ENCODE data around the gene SLCO2B1.
"Not testable (repeated sequence)": the region's sequence is repeated elsewhere in the genome, so short reads cannot be mapped to it uniquely, and the experiment has no call there.

SLCO2B1 gene, protein sequence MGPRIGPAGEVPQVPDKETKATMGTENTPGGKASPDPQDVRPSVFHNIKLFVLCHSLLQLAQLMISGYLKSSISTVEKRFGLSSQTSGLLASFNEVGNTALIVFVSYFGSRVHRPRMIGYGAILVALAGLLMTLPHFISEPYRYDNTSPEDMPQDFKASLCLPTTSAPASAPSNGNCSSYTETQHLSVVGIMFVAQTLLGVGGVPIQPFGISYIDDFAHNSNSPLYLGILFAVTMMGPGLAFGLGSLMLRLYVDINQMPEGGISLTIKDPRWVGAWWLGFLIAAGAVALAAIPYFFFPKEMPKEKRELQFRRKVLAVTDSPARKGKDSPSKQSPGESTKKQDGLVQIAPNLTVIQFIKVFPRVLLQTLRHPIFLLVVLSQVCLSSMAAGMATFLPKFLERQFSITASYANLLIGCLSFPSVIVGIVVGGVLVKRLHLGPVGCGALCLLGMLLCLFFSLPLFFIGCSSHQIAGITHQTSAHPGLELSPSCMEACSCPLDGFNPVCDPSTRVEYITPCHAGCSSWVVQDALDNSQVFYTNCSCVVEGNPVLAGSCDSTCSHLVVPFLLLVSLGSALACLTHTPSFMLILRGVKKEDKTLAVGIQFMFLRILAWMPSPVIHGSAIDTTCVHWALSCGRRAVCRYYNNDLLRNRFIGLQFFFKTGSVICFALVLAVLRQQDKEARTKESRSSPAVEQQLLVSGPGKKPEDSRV

DNA sequence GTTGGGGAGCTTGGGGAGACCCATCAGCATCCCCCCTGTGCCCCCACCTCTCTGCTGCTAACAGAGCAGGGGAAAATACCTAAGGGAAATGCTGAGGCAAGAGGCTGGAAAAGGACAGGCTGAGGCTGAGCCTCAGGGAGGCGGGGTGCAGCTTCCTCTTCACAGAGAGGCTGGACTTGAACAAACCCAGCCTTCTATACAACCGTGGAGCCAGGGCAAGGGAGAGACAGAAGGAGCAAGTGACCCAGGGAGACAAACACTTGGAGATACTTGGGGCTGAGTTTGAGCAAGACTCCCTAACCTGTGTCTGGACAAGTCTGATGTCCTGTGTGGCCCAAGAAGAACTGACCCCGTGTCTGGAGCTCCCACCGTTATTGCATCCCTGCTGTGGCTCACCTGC, at the start of gene SLCO2B1:
Gene SLCO2B1 (plus strand): TSS at position 229 of the 400 bp plus-strand sequence. CDS start 275 bp downstream, outside the sequence.
- DNase-seq, result no peak

DNA sequence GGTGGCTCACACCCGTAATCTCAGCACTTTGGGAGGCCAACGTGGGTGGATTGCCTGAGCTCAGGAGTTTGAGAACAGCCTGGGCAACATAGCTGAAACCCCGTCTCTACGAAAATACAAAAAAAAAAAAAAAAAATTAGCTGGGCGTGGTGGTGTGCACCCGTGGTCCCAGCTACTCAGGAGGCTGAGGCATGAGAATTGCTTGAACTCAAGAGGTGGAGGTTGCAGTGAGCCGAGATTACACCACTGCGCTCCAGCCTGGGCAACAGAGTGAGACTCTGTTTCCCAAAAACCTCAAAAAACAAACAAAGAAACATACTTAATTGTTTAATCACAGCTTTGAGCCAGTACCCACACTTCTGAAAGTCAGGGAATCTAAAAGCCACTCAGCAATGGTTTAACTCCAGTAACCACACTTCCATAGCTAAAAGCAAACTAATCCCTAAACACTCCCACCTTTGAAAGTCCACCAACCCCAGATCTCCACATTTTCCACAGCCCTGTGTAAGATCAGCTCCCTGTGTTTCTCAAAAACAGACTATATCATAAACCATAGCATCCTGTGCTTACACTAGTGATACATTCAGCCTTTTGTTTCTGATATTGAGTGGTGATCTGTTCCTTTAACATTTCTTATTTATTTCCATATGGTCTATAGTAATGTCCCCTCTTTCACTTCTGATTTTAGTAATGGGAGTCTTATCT, 49.3 kb upstream of the SLCO2B1 start:
- DNase-seq, result no peak

DNA sequence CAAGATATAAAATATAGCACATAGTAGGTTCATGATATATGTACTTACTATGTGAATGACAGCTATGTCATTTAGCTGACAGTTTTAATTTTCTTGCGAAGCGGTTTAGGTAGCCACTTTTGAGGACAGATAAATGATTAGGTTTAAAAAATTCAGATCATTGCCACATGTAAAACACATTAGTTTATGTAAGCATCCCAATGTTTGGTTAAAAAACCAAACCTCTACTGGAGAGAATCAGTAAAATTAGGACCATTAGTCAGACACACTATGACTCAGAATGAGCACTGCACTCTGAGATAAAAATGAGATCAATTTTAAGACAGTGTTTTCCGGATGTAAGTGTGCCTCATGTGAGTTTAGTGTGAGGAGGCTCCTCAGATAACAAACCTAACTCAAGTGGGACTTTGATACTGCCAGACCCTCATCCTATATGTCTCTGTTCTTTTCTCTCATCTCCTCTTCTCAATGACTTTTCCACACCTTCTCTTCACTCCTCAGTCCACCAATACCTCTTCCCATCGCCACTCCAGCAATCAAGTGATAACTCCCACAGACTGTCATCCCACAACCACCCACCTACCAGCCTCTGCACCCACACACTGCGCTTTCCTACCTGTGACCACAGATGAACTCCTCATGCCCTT, 47.4 kb upstream of the SLCO2B1 start:
- DNase-seq, result no peak

DNA sequence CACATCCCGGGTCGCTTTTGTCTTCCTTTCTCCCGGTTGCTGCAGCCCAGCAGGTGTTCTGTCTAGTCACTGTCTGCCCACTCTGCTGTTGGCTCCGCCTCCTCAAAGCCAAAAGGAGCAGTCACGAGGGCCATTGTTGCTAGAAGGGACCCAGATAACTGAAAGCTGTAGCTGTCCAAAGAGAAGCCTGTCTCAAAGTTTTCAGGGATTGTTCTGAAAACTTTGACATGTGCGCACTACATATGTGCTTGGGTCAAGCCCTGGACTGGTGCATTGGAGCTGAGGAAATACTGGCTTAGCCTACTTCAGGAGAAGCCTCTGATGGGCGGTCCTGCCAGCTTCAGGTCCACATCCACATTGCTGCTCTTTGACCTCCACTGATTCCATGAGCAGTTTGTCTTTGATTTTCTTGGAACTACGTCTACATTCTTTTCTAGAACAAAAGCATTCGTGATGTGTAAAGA, 45.4 kb upstream of the SLCO2B1 start:
- peak in 1 of 2 experiments; percentile 15 for DNase-seq

DNA sequence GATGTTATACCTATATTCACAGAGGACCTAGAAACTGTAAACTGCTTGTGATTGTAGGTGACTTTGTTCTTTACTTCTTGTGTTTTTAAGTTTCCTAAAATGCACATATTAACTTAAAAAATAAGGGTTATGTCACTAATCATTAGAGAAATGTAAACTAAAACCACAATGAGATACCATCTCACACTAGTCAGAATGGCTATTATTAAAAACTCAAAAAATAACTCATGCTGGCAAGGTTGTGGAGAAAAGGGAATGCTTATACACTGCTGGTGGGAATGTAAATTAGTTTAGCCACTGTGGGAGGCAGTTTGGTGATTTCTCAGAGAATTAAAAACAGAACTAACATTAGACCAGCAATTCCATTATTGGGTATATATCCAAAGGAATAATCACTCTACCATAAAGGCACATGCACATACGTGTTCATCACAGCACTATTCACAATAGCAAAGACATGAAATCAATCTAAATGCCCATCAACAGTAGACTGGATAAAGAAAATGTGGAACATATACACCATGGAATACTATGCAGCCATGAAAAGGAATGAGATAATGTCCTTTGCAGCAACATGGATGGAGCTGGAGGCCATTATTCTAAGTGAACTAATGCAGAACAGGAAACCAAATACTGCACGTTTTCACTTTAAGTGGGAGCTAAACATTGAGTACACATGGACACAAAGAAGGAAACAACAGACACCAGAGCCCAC, 44.8 kb upstream of the SLCO2B1 start:
- DNase-seq, result not testable (repeated sequence)

DNA sequence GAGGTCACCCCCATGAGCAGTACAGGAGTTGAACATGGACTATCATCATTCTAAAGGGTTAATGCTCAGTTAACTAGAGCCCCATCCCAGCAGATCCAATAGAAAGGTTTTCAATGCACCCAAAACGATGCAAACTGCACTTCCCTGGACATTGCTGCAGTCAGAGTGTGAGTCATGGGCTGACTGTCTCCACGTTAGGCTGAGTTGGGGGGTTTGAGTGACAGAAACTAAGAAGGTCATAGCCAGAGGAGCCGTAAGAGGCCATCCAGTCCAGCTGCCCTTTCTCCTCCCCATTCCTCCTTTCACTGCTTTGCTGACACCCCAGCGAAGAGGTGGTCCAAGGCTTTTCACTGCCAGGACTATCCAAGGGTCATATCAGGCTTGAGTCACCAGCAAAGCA, 43.7 kb upstream of the SLCO2B1 start:
- no peak for DNase-seq

DNA sequence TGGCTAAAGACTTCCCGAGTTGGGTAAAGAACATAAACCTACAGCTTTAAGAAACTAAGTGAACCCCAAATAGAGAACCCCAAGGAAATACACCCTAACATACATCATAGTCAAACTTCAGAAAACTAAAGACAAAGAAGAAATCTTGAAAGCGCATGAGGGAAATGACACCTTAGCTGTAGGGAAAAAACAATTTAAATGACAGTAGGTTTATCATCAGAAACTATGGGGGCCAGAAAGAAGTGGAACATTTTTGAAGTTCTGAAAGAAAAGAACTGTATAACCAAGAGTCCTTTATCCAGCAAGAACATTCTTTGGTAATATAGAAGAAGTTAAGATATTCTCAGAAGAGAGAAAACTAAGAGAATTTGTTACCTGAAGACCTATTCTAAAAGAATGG, 38.7 kb upstream of the SLCO2B1 start:
- no peak for DNase-seq

DNA sequence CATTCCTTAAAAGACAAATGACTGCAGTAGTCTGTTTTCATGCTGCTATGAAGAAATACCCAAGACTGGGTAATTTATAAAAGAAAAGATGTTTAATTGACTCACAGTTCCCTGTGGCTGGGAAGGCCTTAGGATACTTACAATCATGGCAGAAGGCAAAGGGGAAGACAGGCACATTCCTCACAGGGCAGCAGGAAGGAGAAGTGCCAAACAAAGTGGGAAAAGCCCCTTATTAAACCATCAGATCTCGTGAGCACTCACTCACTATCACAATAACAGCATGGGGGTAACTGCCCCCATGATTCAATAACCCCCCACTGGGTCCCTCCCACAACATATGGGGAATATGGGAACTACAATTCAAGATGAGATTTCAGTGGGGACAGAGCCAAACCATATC, 37.9 kb upstream of the SLCO2B1 start:
- no peak for DNase-seq

DNA sequence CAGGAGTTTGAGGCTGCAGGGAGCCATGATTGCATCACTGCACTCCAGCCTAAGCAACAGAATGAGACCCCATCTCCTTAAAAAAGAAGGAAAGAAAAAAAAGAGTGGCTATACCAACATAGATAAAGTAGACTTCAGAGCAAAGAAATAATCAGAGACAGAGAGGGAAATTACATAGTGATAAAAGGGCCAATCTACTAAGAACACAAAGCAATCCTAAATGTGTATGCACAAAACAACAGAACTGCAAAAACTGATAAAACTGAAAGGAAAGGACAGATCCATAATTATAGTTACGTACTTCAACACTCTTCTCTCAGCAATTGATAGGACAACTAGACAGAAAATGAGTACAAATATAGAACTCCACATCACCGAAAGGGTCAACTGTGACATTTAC, 36.4 kb upstream of the SLCO2B1 start:
- no peak for DNase-seq

DNA sequence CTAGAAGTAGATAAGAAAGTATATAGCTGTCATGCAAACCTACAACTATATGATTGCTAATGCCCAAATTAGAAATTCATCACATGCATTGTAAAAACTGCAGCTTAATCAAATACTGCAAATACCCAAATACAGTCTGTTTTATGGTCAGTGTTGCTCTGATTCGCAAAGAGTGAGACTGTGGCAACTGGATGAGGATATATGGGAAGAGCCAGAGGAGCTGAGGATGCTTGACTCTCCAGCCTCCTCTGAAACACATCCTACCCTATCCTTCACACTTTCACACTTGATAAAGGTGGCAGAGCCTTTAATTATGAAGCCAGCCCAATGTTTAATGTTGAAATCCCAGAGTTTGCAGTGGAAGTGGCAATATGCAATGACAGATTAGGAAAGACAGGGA, 32.3 kb upstream of the SLCO2B1 start:
- DNase-seq, result no peak

DNA sequence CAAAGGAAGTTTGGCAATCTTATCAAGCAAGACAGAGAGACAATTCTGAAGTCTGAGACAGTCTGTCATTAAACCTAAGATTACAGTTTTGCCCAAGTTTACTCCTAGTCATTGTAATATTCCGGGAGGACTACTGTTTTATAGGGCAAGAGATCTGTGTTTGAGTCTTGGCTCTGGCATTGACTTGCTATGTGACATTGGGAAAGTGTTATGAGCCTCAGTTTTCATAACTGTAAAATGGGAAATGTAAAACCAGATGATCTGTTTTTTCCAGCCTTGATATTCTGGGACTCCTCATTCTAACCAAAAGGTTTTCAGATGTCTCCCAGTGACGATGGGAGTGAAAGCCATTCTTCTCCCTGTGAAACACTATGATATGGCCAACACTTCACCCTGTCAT, 24.3 kb upstream of the SLCO2B1 start:
- DNase-seq, result no peak

DNA sequence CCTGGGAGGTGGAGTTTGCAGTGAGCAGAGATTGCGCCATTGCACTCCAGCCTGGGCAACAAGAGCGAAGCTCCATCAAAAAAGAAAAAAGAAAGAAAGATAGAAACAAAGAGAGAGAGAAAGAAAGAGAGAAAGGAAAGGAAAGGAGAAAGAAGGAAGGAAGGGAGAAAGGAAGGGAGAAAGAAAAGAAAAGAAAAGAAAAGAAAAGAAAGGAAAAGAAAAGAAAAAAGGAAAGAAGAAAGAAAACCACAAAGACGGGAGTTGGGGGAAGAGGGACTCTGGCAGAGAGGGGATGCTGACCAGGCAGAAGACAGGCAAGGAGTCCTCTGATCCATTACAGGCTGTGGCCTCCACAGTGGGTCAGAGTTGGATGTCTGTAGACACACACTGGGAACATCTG, 18.8 kb upstream of the SLCO2B1 start:
- no peak for DNase-seq

DNA sequence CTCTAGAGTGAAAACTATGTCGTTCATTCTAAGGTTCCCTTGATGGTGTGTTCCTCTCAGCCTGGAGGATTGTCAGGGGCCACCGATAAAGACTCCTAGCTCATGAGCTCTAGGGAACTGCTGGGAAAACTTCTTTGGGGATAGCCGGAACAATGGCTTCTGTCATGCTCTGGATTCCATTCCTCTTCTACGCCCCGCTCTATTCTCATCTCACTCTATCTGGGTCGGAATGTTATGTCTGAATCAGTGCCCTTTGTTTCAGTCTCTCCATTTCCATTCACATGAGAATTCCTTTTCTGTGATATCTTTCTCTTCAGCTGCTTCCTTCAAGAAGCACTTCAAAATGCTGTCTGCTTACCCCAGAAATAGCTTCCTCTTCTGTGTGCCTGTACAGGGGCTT, 16.9 kb upstream of the SLCO2B1 start:
- DNase-seq, result no peak

DNA sequence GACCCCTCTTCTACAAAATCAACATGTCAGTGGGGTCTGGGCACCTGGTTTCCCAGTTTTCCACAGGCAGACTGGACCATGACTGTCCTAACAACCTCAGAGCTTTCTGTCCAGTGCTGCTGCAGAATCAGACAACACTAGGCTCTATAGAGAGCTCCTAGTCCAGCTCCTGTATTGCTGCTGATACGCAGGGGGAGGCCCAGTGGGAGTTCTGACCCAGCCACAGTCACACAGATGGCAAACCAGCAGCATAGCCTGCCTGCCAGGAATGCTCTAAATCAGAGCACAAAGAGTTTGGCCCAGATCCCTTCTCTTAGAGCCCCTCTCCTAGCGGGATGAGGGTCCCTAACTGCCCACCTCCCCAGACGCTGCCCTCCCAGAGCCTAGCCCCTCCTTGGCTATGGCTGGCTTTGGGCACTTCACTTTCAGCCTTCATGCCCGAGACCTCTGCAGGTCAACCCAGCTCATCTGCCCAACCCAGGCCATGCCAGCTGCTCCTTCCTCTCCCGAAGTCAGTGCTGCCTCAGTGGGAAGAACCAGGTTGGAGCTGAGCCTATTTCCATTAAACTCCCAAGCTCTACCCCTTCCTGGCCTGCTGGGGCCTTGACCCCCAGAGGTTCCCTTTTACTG, 15.8 kb upstream of the SLCO2B1 start:
- no peak for DNase-seq

DNA sequence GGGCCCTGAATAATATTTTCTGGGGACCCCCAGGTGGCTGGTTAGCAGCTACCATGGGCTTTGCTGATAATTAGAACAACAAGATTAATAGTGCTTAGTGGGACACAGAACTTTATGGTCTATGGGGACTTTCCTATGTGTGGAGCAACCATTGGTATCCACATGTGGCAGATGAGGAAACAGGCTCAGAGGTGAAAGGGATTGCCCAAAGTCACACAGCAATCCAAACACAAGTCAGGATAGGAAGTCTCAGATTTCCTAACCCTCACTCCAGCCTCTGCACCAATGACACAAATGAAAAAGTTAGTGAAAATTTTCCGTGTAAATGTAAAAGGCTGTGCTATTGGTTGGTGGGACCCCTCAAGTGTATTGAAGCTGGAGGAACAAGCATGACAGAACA, 15.3 kb upstream of the SLCO2B1 start:
- no peak for DNase-seq

DNA sequence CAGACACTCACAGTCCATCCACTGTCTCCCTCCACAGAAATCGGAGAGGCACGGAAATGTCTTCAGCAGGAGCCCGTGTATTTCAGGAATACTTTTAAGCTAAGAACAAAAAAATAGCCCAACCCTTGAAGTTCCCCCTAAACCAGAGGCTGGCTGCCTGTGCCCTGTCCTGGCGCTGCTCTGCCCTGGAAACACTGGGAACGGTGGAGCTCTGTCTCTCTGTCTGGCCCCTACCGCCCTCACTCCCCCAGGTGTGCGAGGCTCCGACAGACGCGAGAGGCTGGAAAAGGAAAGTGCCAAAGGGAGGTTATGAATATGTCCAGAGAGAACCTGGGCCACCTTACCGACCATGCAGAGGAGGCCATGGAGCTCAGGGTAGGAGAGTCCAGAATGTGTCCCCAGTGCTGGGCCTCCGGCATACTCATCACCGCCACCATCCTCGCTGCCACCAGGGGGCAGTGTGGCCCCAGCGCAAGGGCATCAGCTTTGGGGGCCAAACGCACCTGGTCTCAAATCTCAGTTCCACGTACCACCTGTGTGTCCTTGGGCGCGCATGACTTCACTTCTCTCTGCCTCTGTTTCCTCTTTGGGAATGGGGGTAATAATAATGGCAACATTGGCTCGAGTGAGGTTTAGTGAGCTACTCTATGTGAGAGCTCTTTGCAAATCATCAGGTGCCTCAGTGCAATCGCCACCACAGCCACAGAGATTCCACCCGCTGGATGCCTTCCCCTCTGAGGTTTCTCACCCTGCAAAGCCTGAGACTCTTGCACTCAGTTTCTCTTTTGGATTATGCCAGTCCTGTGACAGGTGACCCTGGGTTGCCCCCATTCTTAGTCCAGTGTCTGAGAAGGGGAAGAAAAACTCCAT, 10.4 kb upstream of the SLCO2B1 start:
- peak; percentile 16 to 55 for DNase-seq

DNA sequence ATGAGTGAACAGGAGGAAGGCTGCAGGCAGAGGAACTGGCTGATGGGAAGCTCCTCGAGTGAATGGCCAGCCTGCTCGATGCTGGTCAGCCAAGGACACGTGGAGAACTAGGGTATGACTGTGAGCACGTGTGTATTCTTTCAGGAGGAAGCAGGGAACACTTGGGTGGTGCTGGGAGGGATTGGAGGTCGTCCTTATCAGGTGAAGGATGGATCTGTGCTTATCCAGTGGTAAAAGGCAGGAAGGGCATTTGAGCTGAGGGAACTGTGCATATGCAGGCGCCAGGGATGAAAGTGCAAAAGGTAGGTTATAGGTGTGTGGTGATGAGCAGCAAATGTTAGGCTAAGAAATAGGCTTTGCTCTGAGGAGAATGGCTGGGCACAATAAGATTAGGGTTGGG, 9.7 kb upstream of the SLCO2B1 start:
- DNase-seq, result no peak

DNA sequence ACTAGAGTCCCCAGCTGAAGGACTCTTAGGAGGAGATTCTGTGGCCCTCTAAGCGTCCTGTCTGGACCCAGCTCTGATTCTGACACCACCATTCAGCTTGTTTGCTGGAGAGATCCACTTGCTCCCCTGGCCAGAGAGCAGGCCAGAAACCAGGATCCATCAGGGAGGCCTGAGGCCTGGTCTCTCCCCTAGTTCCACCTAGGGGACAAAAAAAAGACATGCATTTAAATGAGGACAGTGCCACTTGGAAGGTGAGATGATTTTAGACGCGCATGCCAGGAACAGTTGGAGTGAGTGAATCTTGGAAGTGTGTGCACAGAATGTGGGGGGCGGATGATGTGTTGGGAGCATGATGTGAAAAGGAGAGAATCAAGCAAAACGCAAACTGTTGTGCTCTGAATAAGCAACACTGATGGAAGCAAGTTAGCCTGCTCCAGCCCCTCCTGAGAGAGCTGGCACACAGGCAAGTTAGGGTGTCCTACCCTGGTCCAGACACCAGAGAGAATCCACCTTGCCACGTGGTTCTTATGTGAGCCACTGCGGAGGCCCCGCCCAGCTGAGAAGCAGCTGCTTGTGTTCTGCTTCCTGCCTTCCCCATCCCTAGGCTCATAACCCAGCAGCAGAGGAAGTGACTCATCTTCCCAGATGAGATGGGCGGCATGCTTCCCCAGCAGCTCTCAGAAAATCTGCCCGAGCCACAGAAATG, 8.0 kb upstream of the SLCO2B1 start:
- DNase-seq, result peak in 1 of 2 experiments; percentile 11

DNA sequence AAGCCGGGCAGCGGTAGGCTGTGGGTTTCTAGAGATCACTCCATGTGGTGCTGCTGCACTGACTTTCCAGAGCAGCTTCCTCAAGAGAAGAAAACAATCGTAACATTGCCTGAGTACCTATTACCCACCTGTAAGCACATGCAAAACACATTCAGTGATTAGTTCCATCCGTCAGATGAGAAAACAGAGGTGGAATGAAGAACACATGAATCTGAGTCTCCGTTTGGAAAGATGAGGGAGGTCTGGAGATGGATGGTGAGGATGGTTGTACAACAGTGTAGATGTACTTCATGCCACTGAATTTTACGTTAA, 7.5 kb upstream of the SLCO2B1 start:
- DNase-seq, result no peak

DNA sequence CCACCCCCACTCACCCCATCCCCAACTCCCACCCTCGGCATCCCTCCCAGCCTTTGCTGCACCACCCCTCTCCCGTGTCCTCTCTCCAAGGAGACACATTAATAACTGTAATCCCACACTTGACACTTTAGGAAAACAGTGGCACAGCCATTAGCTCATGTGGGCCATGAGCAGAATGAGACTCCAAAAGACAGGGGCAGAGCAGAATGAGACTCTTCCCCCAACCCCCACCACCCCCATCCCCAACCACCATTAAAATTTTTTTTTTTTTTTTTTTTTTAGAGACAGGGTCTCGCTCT, 6.2 kb upstream of the SLCO2B1 start:
- no peak for DNase-seq
